Measurements from ENCODE around the gene CERS6. TPM values are rescaled to one million over a fixed set of nuclear protein-coding genes. Genes with fewer than 3 reads are reported as not detected.
A peak's percentile ranks its signal among the peaks of the same experiment; 100 is the strongest.

Gene CERS6
- total RNA-seq, 8 experiments from 2014 or later, result 18.2 to 59.9 (median 39.7) TPM

DNA sequence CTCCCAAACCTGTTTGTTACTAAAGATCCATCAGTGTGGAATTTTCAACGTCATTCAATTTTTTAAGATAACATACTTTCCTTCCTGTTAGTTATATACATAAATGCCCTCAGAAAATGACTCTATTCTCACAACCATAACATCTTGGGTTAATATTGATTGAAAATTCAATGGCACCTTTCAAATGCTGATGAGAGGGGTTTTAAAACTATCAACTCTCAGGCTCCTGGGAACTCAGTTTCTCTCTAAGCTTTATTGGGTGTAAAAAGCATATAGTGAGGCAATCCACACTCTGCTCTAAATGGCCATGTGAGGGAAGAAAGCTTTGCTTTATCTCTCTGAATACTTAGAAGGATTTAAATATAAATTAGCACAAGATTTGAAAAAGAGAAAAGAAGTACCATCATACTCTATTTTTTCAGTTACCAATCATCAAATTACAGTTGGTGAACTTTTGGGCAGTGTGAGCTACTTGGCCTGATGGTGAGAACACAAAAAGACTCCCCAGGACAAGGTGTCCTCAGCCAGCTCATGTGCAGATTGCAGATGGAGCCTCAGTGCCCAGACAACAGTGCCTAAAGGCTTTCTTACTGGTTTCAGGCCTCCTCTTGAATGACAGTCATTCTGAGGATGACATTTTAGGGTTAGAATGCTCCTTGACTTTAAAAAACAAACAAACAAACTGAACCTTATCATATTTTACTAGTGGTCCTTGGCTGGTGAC lies 24.6 kb upstream of the CERS6 start:
- Histone ChIP-seq H3K27ac (no peak overlapping the region), H3K4me1 (replicated peaks in 1 of 2) (peaks cover 9 to 22% of the 10 kb centered on the region in 2 donors), H3K4me3 (no peak overlapping the region)
- WGBS, 10 experiments, result 15 to 82% (median 38%) methylated on average over 1 of the region's 1 CpG; no CpG with 5 or more reads in 1 of the 10 experiments
- in situ Hi-C loops (cut with MboI; ENCODE audit: low pct_unique_long_range_greater_than_20kb in 2 of 9, low sequenced_read_pairs in 9 of 9, unreplicated experiment in 9 of 9), result no loop called here
- no peak for ATAC-seq (replicated peaks in 6 of 8)

DNA sequence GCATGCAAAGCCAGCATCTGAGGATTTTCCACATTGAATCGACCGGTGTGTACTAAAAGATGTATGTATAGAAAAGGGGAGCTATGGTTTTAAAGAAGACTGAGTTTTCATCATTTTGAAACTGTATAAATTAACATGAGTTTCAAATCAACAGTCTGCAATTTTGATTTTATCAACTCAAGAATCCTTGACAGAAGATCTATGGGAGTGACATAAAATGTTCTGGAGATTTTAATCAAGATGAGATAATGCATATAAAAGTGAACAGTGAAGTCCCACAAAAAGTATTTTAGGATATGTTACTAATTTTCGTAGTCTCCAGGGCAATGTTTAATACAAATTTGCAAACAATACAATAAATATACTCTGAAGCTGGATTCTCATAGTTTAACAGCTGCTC lies 24.0 kb upstream of the CERS6 start:
- in situ Hi-C loops (cut with MboI; ENCODE audit: low pct_unique_long_range_greater_than_20kb in 2 of 9, low sequenced_read_pairs in 9 of 9, unreplicated experiment in 9 of 9), result no loop called here
- Histone ChIP-seq H3K27ac (no peak overlapping the region), H3K4me1 (replicated peaks in 1 of 2) (peaks cover 9 to 22% of the 10 kb centered on the region in 2 donors), H3K4me3 (no peak overlapping the region)
- 48 to 100% (median 82%) methylated on average over 1 to 3 of the region's 3 CpGs for WGBS, 10 experiments
- no peak for ATAC-seq (replicated peaks in 6 of 8)

DNA sequence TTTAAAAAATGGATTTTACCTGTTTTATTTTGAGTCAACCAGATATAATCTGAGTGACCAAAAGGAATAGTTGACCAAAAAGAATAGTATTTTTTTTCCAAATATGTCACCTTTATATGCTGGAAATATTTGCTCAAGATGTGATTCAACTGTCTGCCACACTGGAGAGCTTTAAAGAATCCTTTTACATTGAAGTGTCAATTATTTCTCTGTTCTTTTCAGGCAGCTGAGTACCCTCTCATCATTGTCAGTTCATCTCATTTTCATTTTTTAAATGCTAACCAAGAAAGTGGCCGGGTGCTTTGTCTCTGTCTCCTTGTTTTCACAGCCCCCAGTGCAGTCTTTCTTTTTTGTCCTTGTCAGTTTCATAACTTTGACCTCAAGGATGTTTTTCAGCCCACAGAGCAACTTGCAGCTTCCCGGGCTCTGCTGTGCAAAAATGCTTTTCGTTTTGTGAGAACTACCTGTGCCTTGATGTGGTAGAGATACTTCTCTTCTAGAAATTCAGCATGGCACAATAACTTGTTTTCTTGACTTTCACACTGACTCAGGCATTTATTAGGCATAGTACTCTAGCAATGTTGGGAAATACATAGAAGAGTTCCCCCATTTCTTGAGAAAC lies 23.4 kb upstream of the CERS6 start:
- WGBS, 10 experiments, result 0 to 80% (median 37%) methylated on average over 1 to 3 of the region's 3 CpGs

GRCh38 chr2:168433527-168433926 lies 22.5 kb upstream of the CERS6 start:
- Histone ChIP-seq H3K4me1 (replicated peaks in 1 of 2) (peaks cover 9 to 22% of the 10 kb centered on the region in 2 donors), H3K27ac (no peak overlapping the region), H3K4me3 (no peak overlapping the region)
- peak in 5 of 8 experiments; percentile 74 to 97 (median 76) for ATAC-seq (replicated peaks in 6 of 8)
- in situ Hi-C loops (cut with MboI; ENCODE audit: low pct_unique_long_range_greater_than_20kb in 2 of 9, low sequenced_read_pairs in 9 of 9, unreplicated experiment in 9 of 9), result no loop called here
- 60 to 100% (median 83%) methylated on average over 1 to 2 of the region's 2 CpGs; no CpG with 5 or more reads in 3 of the 10 experiments for WGBS, 10 experiments

More for the DNA sequence above, 23.4 kb upstream of the CERS6 start:
- in situ Hi-C loops (cut with MboI; ENCODE audit: low pct_unique_long_range_greater_than_20kb in 2 of 9, low sequenced_read_pairs in 9 of 9, unreplicated experiment in 9 of 9), result no loop called here
- H3K27ac ChIP-seq, result no peak overlapping the region
- ATAC-seq (replicated peaks in 6 of 8), result no peak
- H3K4me1 ChIP-seq (replicated peaks in 1 of 2), result peaks cover 9 to 22% of the 10 kb centered on the region in 2 donors
- no peak overlapping the region for H3K4me3 ChIP-seq

GRCh38 chr2:168434146-168434545 lies 21.9 kb upstream of the CERS6 start:
- Histone ChIP-seq H3K4me1 (replicated peaks in 1 of 2) (peaks cover 9 to 22% of the 10 kb centered on the region in 2 donors), H3K27ac (no peak overlapping the region), H3K4me3 (no peak overlapping the region)
- peak in 3 of 8 experiments; percentile 55 to 78 (median 56) for ATAC-seq (replicated peaks in 6 of 8)
- WGBS, 10 experiments, result 17 to 100% (median 89%) methylated on average over 1 to 2 of the region's 2 CpGs; no CpG with 5 or more reads in 4 of the 10 experiments
- in situ Hi-C loops (cut with MboI; ENCODE audit: low pct_unique_long_range_greater_than_20kb in 2 of 9, low sequenced_read_pairs in 9 of 9, unreplicated experiment in 9 of 9), result no loop called here

- Histone ChIP-seq H3K27ac (no peak overlapping the region), H3K4me1 (replicated peaks in 1 of 2) (peaks cover 9 to 19% of the 10 kb centered on the region in 2 donors), H3K4me3 (no peak overlapping the region)
- in situ Hi-C loops (cut with MboI; ENCODE audit: low pct_unique_long_range_greater_than_20kb in 2 of 9, low sequenced_read_pairs in 9 of 9, unreplicated experiment in 9 of 9), result no loop called here
- no peak for ATAC-seq (replicated peaks in 6 of 8)
Measured at GRCh38 chr2:168436840-168437239, 19.2 kb upstream of the CERS6 start.

- Histone ChIP-seq H3K4me3 (no peak overlapping the region), H3K27ac (no peak overlapping the region), H3K4me1 (replicated peaks in 1 of 2) (peaks cover 3 to 4% of the 10 kb centered on the region in 2 donors)
- WGBS, 10 experiments, result 32 to 100% (median 99%) methylated on average over 1 to 6 of the region's 6 CpGs; no CpG with 5 or more reads in 2 of the 10 experiments
- ATAC-seq (replicated peaks in 6 of 8), result no peak
- in situ Hi-C loops (cut with MboI; ENCODE audit: low pct_unique_long_range_greater_than_20kb in 2 of 9, low sequenced_read_pairs in 9 of 9, unreplicated experiment in 9 of 9), result no loop called here
Measured at GRCh38 chr2:168438553-168438952, 17.5 kb upstream of the CERS6 start.

DNA sequence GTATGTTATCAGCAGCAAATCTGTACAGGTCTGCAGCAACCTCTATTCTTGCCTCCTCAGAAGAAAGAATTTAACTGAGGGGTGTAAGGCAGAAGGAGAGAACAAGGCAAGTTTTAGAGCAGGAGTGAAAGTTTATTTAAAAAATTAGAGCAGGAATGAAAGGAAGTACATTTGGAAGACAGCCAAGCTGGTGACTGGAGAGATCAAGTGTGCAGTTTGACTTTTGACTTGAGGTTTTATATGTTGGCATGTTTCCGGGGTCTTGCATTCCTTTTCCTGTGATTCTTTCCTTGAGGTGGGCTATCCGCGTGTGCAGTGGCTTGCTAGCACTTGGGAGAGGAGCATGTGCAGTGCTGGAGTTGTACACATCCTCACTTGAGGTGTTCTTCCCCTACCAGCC lies 16.5 kb upstream of the CERS6 start:
- Histone ChIP-seq H3K27ac (no peak overlapping the region), H3K4me1 (replicated peaks in 1 of 2) (peaks cover 0 to 3% of the 10 kb centered on the region in 2 donors), H3K4me3 (no peak overlapping the region)
- 43 to 100% (median 93%) methylated on average over 1 to 3 of the region's 3 CpGs; no CpG with 5 or more reads in 6 of the 10 experiments for WGBS, 10 experiments
- in situ Hi-C loops (cut with MboI; ENCODE audit: low pct_unique_long_range_greater_than_20kb in 2 of 9, low sequenced_read_pairs in 9 of 9, unreplicated experiment in 9 of 9), result no loop called here
- no peak for ATAC-seq (replicated peaks in 6 of 8)

- ATAC-seq (replicated peaks in 6 of 8), result no peak
- H3K4me1 ChIP-seq (replicated peaks in 1 of 2), result no peaks in the 10 kb centered on the region
- WGBS, 10 experiments, result 40 to 88% (median 82%) methylated on average over 1 to 6 of the region's 6 CpGs; no CpG with 5 or more reads in 1 of the 10 experiments
- no peak overlapping the region for H3K27ac ChIP-seq
- in situ Hi-C loops (cut with MboI; ENCODE audit: low pct_unique_long_range_greater_than_20kb in 2 of 9, low sequenced_read_pairs in 9 of 9, unreplicated experiment in 9 of 9), result no loop called here
- no peak overlapping the region for H3K4me3 ChIP-seq
Measured at GRCh38 chr2:168441214-168441872, 14.7 kb upstream of the CERS6 start.

DNA sequence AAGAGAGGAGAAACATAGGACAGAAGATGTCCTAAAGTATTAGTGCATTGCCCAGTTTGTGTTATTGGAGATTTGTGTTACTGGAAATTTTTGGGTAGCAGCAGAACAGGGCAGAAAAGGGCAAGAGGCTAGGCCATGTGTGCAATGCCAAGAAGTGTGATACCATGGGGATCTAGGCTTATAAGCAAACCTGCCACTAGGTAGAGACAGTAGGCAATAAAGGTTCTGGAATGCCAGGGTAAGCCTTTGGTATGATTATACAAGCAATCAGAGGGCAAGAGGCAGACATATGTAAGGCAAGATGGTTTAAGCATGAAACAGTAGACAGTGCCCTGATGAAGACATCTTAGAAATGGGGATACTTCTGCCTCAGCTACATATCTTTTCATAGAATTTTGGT lies 12.3 kb upstream of the CERS6 start:
- ATAC-seq (replicated peaks in 6 of 8), result no peak
- in situ Hi-C loops (cut with MboI; ENCODE audit: low pct_unique_long_range_greater_than_20kb in 2 of 9, low sequenced_read_pairs in 9 of 9, unreplicated experiment in 9 of 9), result no loop called here

GRCh38 chr2:168445960-168446359 lies 10.1 kb upstream of the CERS6 start:
- H3K4me1 ChIP-seq (replicated peaks in 1 of 2), result no peaks in the 10 kb centered on the region
- in situ Hi-C loops (cut with MboI; ENCODE audit: low pct_unique_long_range_greater_than_20kb in 2 of 9, low sequenced_read_pairs in 9 of 9, unreplicated experiment in 9 of 9), result no loop called here
- H3K4me3 ChIP-seq, result no peak overlapping the region
- no peak overlapping the region for H3K27ac ChIP-seq
- no peak for ATAC-seq (replicated peaks in 6 of 8)
- 70 to 100% (median 100%) methylated on average over 1 to 2 of the region's 2 CpGs; no CpG with 5 or more reads in 3 of the 10 experiments for WGBS, 10 experiments

More for the DNA sequence above, 12.3 kb upstream of the CERS6 start:
- Histone ChIP-seq H3K27ac (no peak overlapping the region), H3K4me1 (replicated peaks in 1 of 2) (no peaks in the 10 kb centered on the region), H3K4me3 (no peak overlapping the region)

DNA sequence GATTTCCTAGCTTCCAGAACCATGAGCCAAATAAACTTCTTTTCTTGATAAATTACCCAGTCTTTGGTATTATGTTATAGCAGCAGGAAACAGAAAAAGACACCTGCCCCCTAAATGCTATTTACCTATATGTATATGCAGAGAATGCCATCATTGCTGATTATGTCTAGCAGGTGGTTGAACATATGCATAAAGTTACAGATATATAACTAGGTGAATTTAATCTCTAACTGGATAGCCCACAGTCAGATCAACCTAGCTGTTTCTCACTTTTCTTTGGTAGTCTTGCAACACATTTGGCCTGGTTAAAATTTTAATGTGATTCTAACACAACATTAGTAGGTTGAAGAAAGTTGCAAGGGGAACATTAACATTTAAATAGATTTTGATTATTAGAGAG lies 7.1 kb upstream of the CERS6 start:
- no peak for ATAC-seq (replicated peaks in 6 of 8)
- no peak overlapping the region for H3K27ac ChIP-seq
- in situ Hi-C loops (cut with MboI; ENCODE audit: low pct_unique_long_range_greater_than_20kb in 2 of 9, low sequenced_read_pairs in 9 of 9, unreplicated experiment in 9 of 9), result no loop called here
- H3K4me3 ChIP-seq, result no peak overlapping the region
- no peaks in the 10 kb centered on the region for H3K4me1 ChIP-seq (replicated peaks in 1 of 2)

GRCh38 chr2:168449419-168449818 lies 6.7 kb upstream of the CERS6 start:
- Histone ChIP-seq H3K4me1 (replicated peaks in 1 of 2) (no peaks in the 10 kb centered on the region), H3K4me3 (no peak overlapping the region), H3K27ac (no peak overlapping the region)
- in situ Hi-C loops (cut with MboI; ENCODE audit: low pct_unique_long_range_greater_than_20kb in 2 of 9, low sequenced_read_pairs in 9 of 9, unreplicated experiment in 9 of 9), result no loop called here
- WGBS, 10 experiments, result 19 to 93% (median 74%) methylated on average over 2 to 3 of the region's 3 CpGs
- ATAC-seq (replicated peaks in 6 of 8), result peak in 1 of 8 experiments; percentile 34
